WTC11 (cell line): ENCODE results near the gene HAPLN3. TPM values are rescaled to one million over a fixed set of nuclear protein-coding genes. Genes with fewer than 3 reads are reported as not detected.

Source experiments
- ATAC-seq: fragments of 200-7000 bp; cut with Tn5 transposase; 2 replicates; pipeline ENCODE4 v1.10.0; 2021; ENCODE audit warnings: mild to moderate bottlenecking, moderate library complexity
- CTCF ChIA-PET: fragments of 300-600 bp; sonication (Branson Sonifier 250); formaldehyde crosslinking; loops from one replicate; lab custom pipeline; 2021; ENCODE audit warnings: antibody characterized with exemption; lab: Charles Lee
- POLR2A ChIA-PET: fragments of 350-600 bp; sonication (Branson Sonifier 250); formaldehyde crosslinking; loops from one replicate; lab custom pipeline; 2021; ENCODE audit warnings: antibody characterized with exemption; lab: Charles Lee
- DNase-seq: peaks from one replicate; pipeline ENCODE4 v3.0.0; 2021; ENCODE audit warnings: low spot score
- H3K27ac Mint-ChIP-seq: 2 replicates; pipeline ENCODE4 v1.8.0; 2021; ENCODE audit warnings: mixed read lengths
- H3K27me3 Mint-ChIP-seq: 2 replicates; pipeline ENCODE4 v1.8.0; 2021; ENCODE audit warnings: low read depth, mild to moderate bottlenecking, moderate library complexity, mixed read lengths
- H3K36me3 Mint-ChIP-seq: 2 replicates; pipeline ENCODE4 v1.8.0; 2021; ENCODE audit warnings: mixed read lengths
- H3K4me1 Mint-ChIP-seq: 2 replicates; pipeline ENCODE4 v1.8.0; 2022; ENCODE audit warnings: mixed read lengths
- H3K4me3 Mint-ChIP-seq: 2 replicates; pipeline ENCODE4 v1.8.0; 2021; ENCODE audit warnings: mild to moderate bottlenecking, moderate library complexity, mixed read lengths
- H3K9me3 Mint-ChIP-seq: 2 replicates; pipeline ENCODE4 v1.8.0; 2021; ENCODE audit warnings: mixed read lengths
- EMX1 ChIP-seq: fragments of 250-450 bp; sonication (Bioruptor Pico); IDR thresholded peaks from 2 replicates; pipeline ENCODE4 v1.8.0; 2021; ENCODE audit warnings: mild to moderate bottlenecking
- FOXJ3 ChIP-seq: sonication (generic); formaldehyde crosslinking; IDR thresholded peaks from 2 replicates; pipeline ENCODE4 v1.9.0; 2021; ENCODE audit warnings: missing genetic modification reagents, mild to moderate bottlenecking, borderline replicate concordance
- FOXK1 ChIP-seq: sonication (generic); formaldehyde crosslinking; IDR thresholded peaks from 2 replicates; pipeline ENCODE4 v1.8.0; 2022; ENCODE audit warnings: mild to moderate bottlenecking, moderate library complexity, missing genetic modification reagents
- GRHL2 ChIP-seq: fragments of 250-450 bp; sonication (Bioruptor Pico); IDR thresholded peaks from 2 replicates; pipeline ENCODE4 v1.8.0; 2022; ENCODE audit warnings: mild to moderate bottlenecking, moderate library complexity; ENCODE audit not compliant: insufficient replicate concordance, severe bottlenecking
- HMGXB4 ChIP-seq: sonication (generic); formaldehyde crosslinking; IDR thresholded peaks from 2 replicates; pipeline ENCODE4 v1.8.1; 2023; ENCODE audit warnings: mild to moderate bottlenecking, moderate library complexity, missing genetic modification reagents
- MYBL2 ChIP-seq: sonication (generic); formaldehyde crosslinking; IDR thresholded peaks from 2 replicates; pipeline ENCODE4 v1.8.1; 2023; ENCODE audit warnings: mild to moderate bottlenecking, moderate library complexity, missing genetic modification reagents
- NFE2L1 ChIP-seq: sonication (generic); formaldehyde crosslinking; IDR thresholded peaks from 2 replicates; pipeline ENCODE4 v1.8.1; 2023; ENCODE audit warnings: missing genetic modification reagents
- NR1H2 ChIP-seq: sonication (generic); formaldehyde crosslinking; IDR thresholded peaks from 2 replicates; pipeline ENCODE4 v1.9.0; 2021; ENCODE audit warnings: mild to moderate bottlenecking, moderate library complexity, missing genetic modification reagents
- SMAD3 ChIP-seq: sonication (generic); formaldehyde crosslinking; IDR thresholded peaks from 2 replicates; pipeline ENCODE4 v1.8.0; 2022; ENCODE audit warnings: missing genetic modification reagents, mild to moderate bottlenecking, borderline replicate concordance
- ZMAT4 ChIP-seq: fragments of 250-450 bp; sonication (Bioruptor Pico); IDR thresholded peaks from 2 replicates; pipeline ENCODE4 v1.9.0; 2021; ENCODE audit warnings: mild to moderate bottlenecking
- ZNF121 ChIP-seq: sonication (generic); formaldehyde crosslinking; IDR thresholded peaks from 2 replicates; pipeline ENCODE4 v1.8.0; 2023; ENCODE audit warnings: missing genetic modification reagents
- ZNF219 ChIP-seq: sonication (generic); formaldehyde crosslinking; IDR thresholded peaks from 2 replicates; pipeline ENCODE4 v1.8.0; 2023; ENCODE audit warnings: missing genetic modification reagents, mild to moderate bottlenecking, borderline replicate concordance
- ZNF232 ChIP-seq: sonication (generic); formaldehyde crosslinking; IDR thresholded peaks from 2 replicates; pipeline ENCODE4 v1.8.0; 2022; ENCODE audit warnings: mild to moderate bottlenecking, missing genetic modification reagents
- ZNF263 ChIP-seq: sonication (generic); formaldehyde crosslinking; IDR thresholded peaks from 2 replicates; pipeline ENCODE4 v1.8.1; 2022; ENCODE audit warnings: low read depth, mild to moderate bottlenecking, moderate library complexity, missing genetic modification reagents
- total RNA-seq: library from RNA; stranded (reverse); gene quantifications from 3 replicates; pipeline ENCODE4 v1.2.3, GENCODE V29; 2021
- TF ChIP-seq, protein P1 (sequence below): fragments of 250-450 bp; sonication (Bioruptor Pico); conservative IDR thresholded peaks from 2 replicates; pipeline ENCODE4 v1.9.0; 2021; ENCODE audit warnings: mild to moderate bottlenecking
- TF ChIP-seq, protein P2 (sequence below): sonication (generic); formaldehyde crosslinking; conservative IDR thresholded peaks from 2 replicates; pipeline ENCODE4 v1.8.1; 2023; ENCODE audit warnings: mild to moderate bottlenecking, low read depth, missing genetic modification reagents, moderate library complexity
- TF ChIP-seq, protein P3 (sequence below): sonication (generic); formaldehyde crosslinking; IDR thresholded peaks from 2 replicates; pipeline ENCODE4 v1.8.1; 2022; ENCODE audit warnings: mild to moderate bottlenecking, moderate library complexity, missing genetic modification reagents
- TF ChIP-seq, protein P4 (sequence below): sonication (generic); formaldehyde crosslinking; IDR thresholded peaks from 2 replicates; pipeline ENCODE4 v1.8.1; 2023; ENCODE audit warnings: mild to moderate bottlenecking, missing genetic modification reagents, borderline replicate concordance
- TF ChIP-seq, protein P5 (sequence below): sonication (generic); formaldehyde crosslinking; IDR thresholded peaks from 2 replicates; pipeline ENCODE4 v1.8.1; 2023; ENCODE audit warnings: mild to moderate bottlenecking, missing genetic modification reagents, moderate library complexity

Gene HAPLN3
- total RNA-seq, 1 experiment from 2014 or later, result 50.6 TPM

DNA sequence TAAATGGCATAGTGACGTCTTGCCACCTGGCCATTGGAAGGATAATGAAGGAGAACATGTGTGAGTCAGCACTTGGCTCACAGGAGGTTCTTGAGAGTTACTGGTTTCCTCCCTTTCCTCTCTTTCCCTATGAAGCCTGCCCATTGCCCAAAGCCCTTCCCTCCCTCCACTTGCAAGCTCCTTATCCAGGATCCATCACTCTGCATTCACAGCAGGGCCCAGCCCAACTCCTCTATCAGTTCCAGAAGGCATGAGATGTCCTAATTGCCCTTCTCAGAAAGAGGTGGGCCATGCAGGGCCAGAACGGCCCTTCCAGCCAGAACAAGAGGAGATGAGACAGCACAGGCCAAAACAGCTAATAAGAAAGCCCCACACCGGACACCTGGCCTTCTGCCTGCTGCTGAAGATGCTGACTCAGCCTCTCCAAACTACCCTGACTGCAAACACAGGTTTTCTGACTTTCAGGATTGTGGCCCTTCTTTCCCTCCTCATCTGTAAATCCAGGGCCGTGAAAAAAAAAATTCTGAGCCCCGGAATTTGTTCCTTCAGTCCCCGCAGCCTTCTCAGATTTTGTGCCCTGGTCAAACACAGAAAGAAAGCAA lies 29.7 kb downstream of the HAPLN3 start:
- CTCF ChIA-PET, result no interaction called here

GRCh38 chr15:88864861-88865497 lies 30.4 kb downstream of the HAPLN3 start:
- CTCF ChIA-PET, result no interaction called here
- Mint-ChIP-seq H3K36me3 (no peaks in the 10 kb centered on the region), H3K4me3 (no peak overlapping the region), H3K4me1 (no peaks in the 10 kb centered on the region; the same call in 1 of the 2 replicates), H3K9me3 (peaks cover 21% of the 10 kb centered on the region), H3K27ac (no peak overlapping the region), H3K27me3 (peaks cover 7% of the 10 kb centered on the region)
- no peak for ATAC-seq
- no peak for TF ChIP-seq MYBL2 (CRISPR knock-in tag)
- TF ChIP-seq SMAD3, result no peak
- no peak for TF ChIP-seq ZNF232 (CRISPR knock-in tag)
- no peak for TF ChIP-seq ZNF263 (CRISPR knock-in tag)
- TF ChIP-seq, protein P1, sequence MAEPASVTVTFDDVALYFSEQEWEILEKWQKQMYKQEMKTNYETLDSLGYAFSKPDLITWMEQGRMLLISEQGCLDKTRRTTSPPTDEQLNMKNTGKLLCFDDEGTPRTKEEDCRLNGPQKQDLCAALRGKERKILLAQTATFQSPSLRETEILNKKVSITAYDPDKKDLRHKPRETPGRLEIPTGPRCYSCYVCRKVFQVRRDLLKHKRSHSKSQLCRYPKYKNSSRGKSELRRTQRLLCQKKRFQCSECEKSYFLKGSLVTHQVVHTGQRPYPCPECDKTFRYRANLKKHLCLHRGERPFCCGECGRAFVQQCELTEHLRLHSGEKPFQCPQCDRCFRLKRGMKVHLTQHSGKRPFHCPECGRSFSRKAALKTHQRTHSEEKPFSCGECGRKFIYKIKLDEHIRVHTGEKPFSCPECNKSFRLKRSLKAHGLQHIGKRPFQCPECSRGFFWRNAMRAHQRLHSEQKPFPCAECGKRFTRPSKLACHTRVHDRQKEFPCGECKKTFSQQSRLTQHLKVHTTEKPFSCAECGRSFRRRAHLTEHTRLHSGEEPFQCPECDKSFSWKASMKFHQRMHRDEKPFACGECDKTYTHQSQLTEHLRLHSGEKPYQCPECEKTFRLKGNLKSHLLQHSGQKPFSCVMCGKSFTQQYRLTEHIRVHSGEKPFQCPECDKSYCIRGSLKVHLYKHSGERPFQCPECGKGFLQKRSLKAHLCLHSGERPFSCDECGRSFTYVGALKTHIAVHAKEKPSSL (CRISPR knock-in tag), result no peak
- TF ChIP-seq FOXJ3, result no peak
- TF ChIP-seq ZMAT4 (CRISPR knock-in tag), result no peak
- TF ChIP-seq, protein P2, sequence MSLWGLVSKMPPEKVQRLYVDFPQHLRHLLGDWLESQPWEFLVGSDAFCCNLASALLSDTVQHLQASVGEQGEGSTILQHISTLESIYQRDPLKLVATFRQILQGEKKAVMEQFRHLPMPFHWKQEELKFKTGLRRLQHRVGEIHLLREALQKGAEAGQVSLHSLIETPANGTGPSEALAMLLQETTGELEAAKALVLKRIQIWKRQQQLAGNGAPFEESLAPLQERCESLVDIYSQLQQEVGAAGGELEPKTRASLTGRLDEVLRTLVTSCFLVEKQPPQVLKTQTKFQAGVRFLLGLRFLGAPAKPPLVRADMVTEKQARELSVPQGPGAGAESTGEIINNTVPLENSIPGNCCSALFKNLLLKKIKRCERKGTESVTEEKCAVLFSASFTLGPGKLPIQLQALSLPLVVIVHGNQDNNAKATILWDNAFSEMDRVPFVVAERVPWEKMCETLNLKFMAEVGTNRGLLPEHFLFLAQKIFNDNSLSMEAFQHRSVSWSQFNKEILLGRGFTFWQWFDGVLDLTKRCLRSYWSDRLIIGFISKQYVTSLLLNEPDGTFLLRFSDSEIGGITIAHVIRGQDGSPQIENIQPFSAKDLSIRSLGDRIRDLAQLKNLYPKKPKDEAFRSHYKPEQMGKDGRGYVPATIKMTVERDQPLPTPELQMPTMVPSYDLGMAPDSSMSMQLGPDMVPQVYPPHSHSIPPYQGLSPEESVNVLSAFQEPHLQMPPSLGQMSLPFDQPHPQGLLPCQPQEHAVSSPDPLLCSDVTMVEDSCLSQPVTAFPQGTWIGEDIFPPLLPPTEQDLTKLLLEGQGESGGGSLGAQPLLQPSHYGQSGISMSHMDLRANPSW (CRISPR knock-in tag), result no peak
- TF ChIP-seq FOXK1 (CRISPR knock-in tag), result no peak
- TF ChIP-seq, protein P3, sequence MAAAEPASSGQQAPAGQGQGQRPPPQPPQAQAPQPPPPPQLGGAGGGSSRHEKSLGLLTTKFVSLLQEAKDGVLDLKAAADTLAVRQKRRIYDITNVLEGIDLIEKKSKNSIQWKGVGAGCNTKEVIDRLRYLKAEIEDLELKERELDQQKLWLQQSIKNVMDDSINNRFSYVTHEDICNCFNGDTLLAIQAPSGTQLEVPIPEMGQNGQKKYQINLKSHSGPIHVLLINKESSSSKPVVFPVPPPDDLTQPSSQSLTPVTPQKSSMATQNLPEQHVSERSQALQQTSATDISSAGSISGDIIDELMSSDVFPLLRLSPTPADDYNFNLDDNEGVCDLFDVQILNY (CRISPR knock-in tag), result no peak
- no peak for TF ChIP-seq EMX1 (CRISPR knock-in tag)
- TF ChIP-seq, protein P4, sequence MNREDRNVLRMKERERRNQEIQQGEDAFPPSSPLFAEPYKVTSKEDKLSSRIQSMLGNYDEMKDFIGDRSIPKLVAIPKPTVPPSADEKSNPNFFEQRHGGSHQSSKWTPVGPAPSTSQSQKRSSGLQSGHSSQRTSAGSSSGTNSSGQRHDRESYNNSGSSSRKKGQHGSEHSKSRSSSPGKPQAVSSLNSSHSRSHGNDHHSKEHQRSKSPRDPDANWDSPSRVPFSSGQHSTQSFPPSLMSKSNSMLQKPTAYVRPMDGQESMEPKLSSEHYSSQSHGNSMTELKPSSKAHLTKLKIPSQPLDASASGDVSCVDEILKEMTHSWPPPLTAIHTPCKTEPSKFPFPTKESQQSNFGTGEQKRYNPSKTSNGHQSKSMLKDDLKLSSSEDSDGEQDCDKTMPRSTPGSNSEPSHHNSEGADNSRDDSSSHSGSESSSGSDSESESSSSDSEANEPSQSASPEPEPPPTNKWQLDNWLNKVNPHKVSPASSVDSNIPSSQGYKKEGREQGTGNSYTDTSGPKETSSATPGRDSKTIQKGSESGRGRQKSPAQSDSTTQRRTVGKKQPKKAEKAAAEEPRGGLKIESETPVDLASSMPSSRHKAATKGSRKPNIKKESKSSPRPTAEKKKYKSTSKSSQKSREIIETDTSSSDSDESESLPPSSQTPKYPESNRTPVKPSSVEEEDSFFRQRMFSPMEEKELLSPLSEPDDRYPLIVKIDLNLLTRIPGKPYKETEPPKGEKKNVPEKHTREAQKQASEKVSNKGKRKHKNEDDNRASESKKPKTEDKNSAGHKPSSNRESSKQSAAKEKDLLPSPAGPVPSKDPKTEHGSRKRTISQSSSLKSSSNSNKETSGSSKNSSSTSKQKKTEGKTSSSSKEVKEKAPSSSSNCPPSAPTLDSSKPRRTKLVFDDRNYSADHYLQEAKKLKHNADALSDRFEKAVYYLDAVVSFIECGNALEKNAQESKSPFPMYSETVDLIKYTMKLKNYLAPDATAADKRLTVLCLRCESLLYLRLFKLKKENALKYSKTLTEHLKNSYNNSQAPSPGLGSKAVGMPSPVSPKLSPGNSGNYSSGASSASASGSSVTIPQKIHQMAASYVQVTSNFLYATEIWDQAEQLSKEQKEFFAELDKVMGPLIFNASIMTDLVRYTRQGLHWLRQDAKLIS (CRISPR knock-in tag), result no peak
- TF ChIP-seq GRHL2, result no peak
- no peak for TF ChIP-seq ZNF219
- POLR2A ChIA-PET, result interaction anchor here (0.5 kb wide), 1 partner anchor 114 kb away, joined by 4 read pairs; no protein-coding TSS in a partner anchor
- no peak for DNase-seq

More for the DNA sequence above, 29.7 kb downstream of the HAPLN3 start:
- POLR2A ChIA-PET, result interaction anchor here (0.5 kb wide), 1 partner anchor 115 kb away, joined by 4 read pairs; no protein-coding TSS in a partner anchor
- Mint-ChIP-seq H3K27me3 (peaks cover 9% of the 10 kb centered on the region), H3K36me3 (no peaks in the 10 kb centered on the region), H3K27ac (no peak overlapping the region), H3K4me1 (no peaks in the 10 kb centered on the region; the same call in 1 of the 2 replicates), H3K4me3 (no peak overlapping the region), H3K9me3 (peaks cover 24% of the 10 kb centered on the region)
- TF ChIP-seq, protein P5, sequence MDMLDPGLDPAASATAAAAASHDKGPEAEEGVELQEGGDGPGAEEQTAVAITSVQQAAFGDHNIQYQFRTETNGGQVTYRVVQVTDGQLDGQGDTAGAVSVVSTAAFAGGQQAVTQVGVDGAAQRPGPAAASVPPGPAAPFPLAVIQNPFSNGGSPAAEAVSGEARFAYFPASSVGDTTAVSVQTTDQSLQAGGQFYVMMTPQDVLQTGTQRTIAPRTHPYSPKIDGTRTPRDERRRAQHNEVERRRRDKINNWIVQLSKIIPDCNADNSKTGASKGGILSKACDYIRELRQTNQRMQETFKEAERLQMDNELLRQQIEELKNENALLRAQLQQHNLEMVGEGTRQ (CRISPR knock-in tag), result no peak
- TF ChIP-seq NR1H2 (CRISPR knock-in tag) (no peak), NFE2L1 (CRISPR knock-in tag) (no peak), HMGXB4 (CRISPR knock-in tag) (no peak), ZNF121 (CRISPR knock-in tag) (no peak)
- ATAC-seq (no peak; the same call in 1 of the 2 replicates), DNase-seq (no peak)
